HEK293 (cell line): Measurements from ENCODE around the gene IRF2.

Experiments
- CTCF ChIA-PET: fragments of 350-600 bp; formaldehyde crosslinking; extraction: SDS; loops from one replicate; lab custom pipeline; 2021; ENCODE audit warnings: antibody characterized with exemption; lab: Yijun Ruan, JAX
- POLR2A ChIA-PET: fragments of 300-600 bp; formaldehyde crosslinking; extraction: SDS; loops from one replicate; lab custom pipeline; 2020; ENCODE audit warnings: antibody characterized with exemption, inconsistent platforms; lab: Yijun Ruan, JAX
- H3K27ac ChIP-seq: fragments of 200-500 bp; sonication (Bioruptor generic); 2 replicates; pipeline ENCODE4 v1.5.1; 2014; ENCODE audit warnings: low read depth, low read length, control low read depth, inconsistent platforms; ENCODE audit errors: extremely low read depth
- H3K36me3 ChIP-seq, 2 experiments: fragments of 200-500 bp in 1 of 2; sonication (Bioruptor generic) in 1 of 2; 1 replicate in 1 of 2; 2 replicates in 1 of 2; pipeline ENCODE4 v1.5.1; 2014 to 2017; ENCODE audit warnings: inconsistent platforms in 2 of 2, low read length in 2 of 2; ENCODE audit not compliant: control insufficient read depth in 2 of 2, insufficient read depth in 1 of 2
- H3K4me1 ChIP-seq: fragments of 200-500 bp; sonication (Bioruptor generic); 2 replicates; pipeline ENCODE4 v1.5.1; 2014; ENCODE audit warnings: mild to moderate bottlenecking, low read length, inconsistent platforms; ENCODE audit not compliant: control insufficient read depth, insufficient read depth
- H3K4me3 ChIP-seq: 2 replicates; pipeline ENCODE4 v1.5.1; 2011; ENCODE audit warnings: low read depth, mild to moderate bottlenecking, control low read depth, low read length, moderate library complexity
- H3K9me3 ChIP-seq: fragments of 200-500 bp; sonication (Bioruptor generic); 2 replicates; pipeline ENCODE4 v1.5.1; 2014; ENCODE audit warnings: low read depth, low read length, inconsistent platforms; ENCODE audit not compliant: control insufficient read depth, insufficient read depth
- EGR2 ChIP-seq: fragments of 450-650 bp; formaldehyde crosslinking; IDR thresholded peaks from 2 replicates; pipeline ENCODE4 v1.5.1; 2016; ENCODE audit warnings: low read depth, missing biosample characterization, missing genetic modification characterization
- GLI4 ChIP-seq: fragments of 450-650 bp; formaldehyde crosslinking; IDR thresholded peaks from 2 replicates; pipeline ENCODE4 v1.5.1; 2016; ENCODE audit warnings: missing biosample characterization, missing genetic modification characterization
- GLIS2 ChIP-seq: fragments of 450-650 bp; formaldehyde crosslinking; IDR thresholded peaks from 2 replicates; pipeline ENCODE4 v1.5.1; 2016; ENCODE audit warnings: missing biosample characterization, missing genetic modification characterization
- MZF1 ChIP-seq: fragments of 450-650 bp; formaldehyde crosslinking; IDR thresholded peaks from 2 replicates; pipeline ENCODE4 v1.5.1; 2017; ENCODE audit warnings: missing biosample characterization, missing genetic modification characterization, borderline replicate concordance
- PATZ1 ChIP-seq: fragments of 450-650 bp; formaldehyde crosslinking; IDR thresholded peaks from 2 replicates; pipeline ENCODE4 v1.5.1; 2016; ENCODE audit warnings: missing biosample characterization, missing genetic modification characterization
- SALL2 ChIP-seq: fragments of 450-650 bp; formaldehyde crosslinking; IDR thresholded peaks from 2 replicates; pipeline ENCODE4 v1.5.0; 2017; ENCODE audit warnings: missing biosample characterization, mild to moderate bottlenecking, missing genetic modification characterization, borderline replicate concordance
- SETDB1 ChIP-seq: IDR thresholded peaks from one replicate; pipeline ENCODE4 v1.6.1; 2017; ENCODE audit warnings: mild to moderate bottlenecking, low read length, moderate library complexity, mixed read lengths; ENCODE audit not compliant: insufficient read length
- SP2 ChIP-seq: fragments of 450-650 bp; formaldehyde crosslinking; IDR thresholded peaks from 2 replicates; pipeline ENCODE4 v1.5.1; 2016; ENCODE audit warnings: missing biosample characterization, missing genetic modification characterization
- SP7 ChIP-seq: fragments of 450-650 bp; formaldehyde crosslinking; IDR thresholded peaks from 2 replicates; pipeline ENCODE4 v1.5.1; 2016; ENCODE audit warnings: missing biosample characterization, missing genetic modification characterization
- ZBTB17 ChIP-seq: fragments of 450-650 bp; formaldehyde crosslinking; IDR thresholded peaks from 2 replicates; pipeline ENCODE4 v1.5.1; 2016; ENCODE audit warnings: missing biosample characterization, missing genetic modification characterization
- ZBTB6 ChIP-seq: fragments of 450-650 bp; formaldehyde crosslinking; IDR thresholded peaks from 2 replicates; pipeline ENCODE4 v1.5.1; 2017; ENCODE audit warnings: missing biosample characterization, missing genetic modification characterization
- ZFP69B ChIP-seq: fragments of 450-650 bp; formaldehyde crosslinking; IDR thresholded peaks from 2 replicates; pipeline ENCODE4 v1.5.1; 2016; ENCODE audit warnings: missing biosample characterization, missing genetic modification characterization
- ZIC2 ChIP-seq: fragments of 450-650 bp; formaldehyde crosslinking; IDR thresholded peaks from 2 replicates; pipeline ENCODE4 v1.5.1; 2016; ENCODE audit warnings: missing biosample characterization, missing genetic modification characterization
- ZNF132 ChIP-seq: fragments of 450-650 bp; formaldehyde crosslinking; IDR thresholded peaks from 2 replicates; pipeline ENCODE4 v1.5.1; 2017; ENCODE audit warnings: missing biosample characterization, missing genetic modification characterization, borderline replicate concordance
- ZNF26 ChIP-seq: fragments of 450-650 bp; formaldehyde crosslinking; IDR thresholded peaks from 2 replicates; pipeline ENCODE4 v1.5.1; 2016; ENCODE audit warnings: missing biosample characterization, missing genetic modification characterization
- ZNF354C ChIP-seq: fragments of 450-650 bp; formaldehyde crosslinking; IDR thresholded peaks from 2 replicates; pipeline ENCODE4 v1.5.1; 2016; ENCODE audit warnings: missing biosample characterization, missing genetic modification characterization, low read depth, borderline replicate concordance
- ZNF423 ChIP-seq: fragments of 450-650 bp; formaldehyde crosslinking; IDR thresholded peaks from 2 replicates; pipeline ENCODE4 v1.5.1; 2016; ENCODE audit warnings: missing biosample characterization, missing genetic modification characterization
- ZNF530 ChIP-seq: fragments of 450-650 bp; formaldehyde crosslinking; IDR thresholded peaks from 2 replicates; pipeline ENCODE4 v1.5.1; 2016; ENCODE audit warnings: low read depth, missing biosample characterization, missing genetic modification characterization
- ZNF549 ChIP-seq: fragments of 450-650 bp; IDR thresholded peaks from 2 replicates; pipeline ENCODE4 v1.5.1; 2018; ENCODE audit warnings: missing biosample characterization, missing genetic modification characterization, mild to moderate bottlenecking, inconsistent platforms, moderate library complexity
- ZNF639 ChIP-seq: fragments of 450-650 bp; formaldehyde crosslinking; IDR thresholded peaks from 2 replicates; pipeline ENCODE4 v1.5.1; 2016; ENCODE audit warnings: missing biosample characterization, missing genetic modification characterization
- ZNF658 ChIP-seq: fragments of 450-650 bp; formaldehyde crosslinking; IDR thresholded peaks from 2 replicates; pipeline ENCODE4; 2016; ENCODE audit warnings: missing biosample characterization, missing genetic modification characterization
- ZNF677 ChIP-seq: fragments of 450-650 bp; IDR thresholded peaks from 2 replicates; pipeline ENCODE4 v1.5.0; 2018; ENCODE audit warnings: missing biosample characterization, mild to moderate bottlenecking, missing genetic modification characterization, moderate library complexity
- ZNF707 ChIP-seq: fragments of 450-650 bp; formaldehyde crosslinking; IDR thresholded peaks from 2 replicates; pipeline ENCODE4 v1.5.1; 2016; ENCODE audit warnings: missing biosample characterization, missing genetic modification characterization
- ZNF777 ChIP-seq: fragments of 450-650 bp; formaldehyde crosslinking; IDR thresholded peaks from 2 replicates; pipeline ENCODE4 v1.5.1; 2017; ENCODE audit warnings: missing biosample characterization, missing genetic modification characterization, borderline replicate concordance
- ZSCAN30 ChIP-seq: fragments of 450-650 bp; IDR thresholded peaks from 2 replicates; pipeline ENCODE4 v1.5.1; 2018; ENCODE audit warnings: missing biosample characterization, mild to moderate bottlenecking, missing genetic modification characterization, moderate library complexity

The IRF2 gene

DNA sequence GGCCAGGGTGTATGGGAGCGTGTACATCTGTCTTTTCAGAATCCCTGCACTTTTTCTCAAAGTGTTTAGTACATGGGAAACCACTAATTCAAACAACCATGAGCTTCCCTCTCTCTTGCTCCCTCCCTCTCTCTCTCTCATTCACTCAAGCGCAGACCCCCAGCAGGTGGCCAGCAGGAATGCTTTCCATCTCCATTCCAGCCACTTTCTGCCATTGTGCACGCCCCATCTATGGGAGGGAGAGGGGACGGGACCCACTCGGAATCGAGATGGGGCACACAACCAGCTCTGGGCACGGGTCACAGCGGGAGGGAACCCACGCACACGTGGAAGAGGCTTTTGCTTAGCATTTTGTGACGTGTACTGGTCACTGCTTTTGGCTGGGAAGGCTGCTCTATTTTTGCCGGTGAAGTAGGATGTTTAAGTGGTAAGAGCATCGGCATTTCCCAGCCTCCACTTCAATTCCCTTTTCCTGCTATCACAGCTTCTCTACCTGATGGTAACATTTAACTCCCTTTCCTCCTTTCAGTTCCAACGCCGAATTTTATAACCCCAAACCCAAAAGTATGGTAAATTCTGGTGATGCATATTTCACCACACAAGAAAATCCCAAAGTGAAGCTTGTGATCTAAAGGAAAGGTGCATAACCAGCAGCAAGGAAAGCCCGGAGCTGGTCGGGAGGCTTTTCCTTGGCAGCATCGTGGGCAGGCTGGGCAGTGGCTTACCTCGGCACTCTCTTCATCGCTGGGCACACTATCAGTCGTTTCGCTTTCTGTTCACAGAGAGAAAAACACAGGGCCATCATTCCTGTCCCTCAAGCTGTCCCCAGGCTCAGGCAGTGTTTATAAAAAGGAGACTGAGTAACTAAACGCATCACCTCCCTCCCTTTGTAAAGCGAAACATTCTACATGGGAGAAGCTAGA, 84.1 kb downstream of the IRF2 start:
- CTCF ChIA-PET = no interaction called here
- Histone ChIP-seq H3K4me1 (no peaks in the 10 kb centered on the region), H3K27ac (no peak overlapping the region)
- POLR2A ChIA-PET = no interaction called here
- no peak for TF ChIP-seq SP2
- TF ChIP-seq, all 188 proteins: peak for 0
- Histone ChIP-seq H3K9me3 (no peaks in the 10 kb centered on the region), H3K4me3 (no peak overlapping the region), H3K36me3 (peaks cover 0 to 64% of the 10 kb centered on the region in 2 experiments; a peak in 1 of 3 replicates)

DNA sequence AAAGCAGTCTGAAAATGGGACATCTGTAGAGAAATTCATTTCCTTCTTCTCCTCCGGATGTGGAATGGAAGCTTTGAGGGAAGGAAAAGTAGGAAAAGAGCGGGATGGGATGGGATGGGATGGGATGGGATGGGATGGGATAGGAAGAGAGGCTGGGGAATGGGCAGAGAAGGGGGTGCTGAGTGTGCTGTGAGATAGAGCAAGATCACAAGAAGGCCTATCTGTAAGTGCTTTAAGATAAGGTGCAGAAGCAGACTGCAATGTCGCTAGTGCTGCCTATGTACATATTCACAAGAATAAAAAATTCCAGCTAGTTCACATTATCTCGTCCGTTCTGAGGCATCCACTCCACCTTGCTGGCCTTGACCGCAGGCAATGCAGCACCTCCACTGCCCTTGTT, 86.2 kb downstream of the IRF2 start:
- POLR2A ChIA-PET = no interaction called here
- no peak overlapping the region for H3K4me3 ChIP-seq
- no peaks in the 10 kb centered on the region for H3K9me3 ChIP-seq
- CTCF ChIA-PET = no interaction called here
- H3K36me3 ChIP-seq = peaks cover 0 to 53% of the 10 kb centered on the region in 2 experiments; a peak in 1 of 3 replicates
- no peak for TF ChIP-seq ZNF26
- TF ChIP-seq ZNF132 = no peak
- no peak for TF ChIP-seq SP7
- no peak for TF ChIP-seq ZNF530 (tag by site-specific recombination)
- no peak for TF ChIP-seq MZF1 (tag by site-specific recombination)
- no peak for TF ChIP-seq ZNF777 (tag by site-specific recombination)
- TF ChIP-seq ZNF639 = no peak
- no peak for TF ChIP-seq SALL2 (tag by site-specific recombination)
- no peak for TF ChIP-seq SETDB1
- no peak for TF ChIP-seq ZNF658 (tag by site-specific recombination)
- H3K27ac ChIP-seq = no peak overlapping the region
- H3K4me1 ChIP-seq = no peaks in the 10 kb centered on the region

DNA sequence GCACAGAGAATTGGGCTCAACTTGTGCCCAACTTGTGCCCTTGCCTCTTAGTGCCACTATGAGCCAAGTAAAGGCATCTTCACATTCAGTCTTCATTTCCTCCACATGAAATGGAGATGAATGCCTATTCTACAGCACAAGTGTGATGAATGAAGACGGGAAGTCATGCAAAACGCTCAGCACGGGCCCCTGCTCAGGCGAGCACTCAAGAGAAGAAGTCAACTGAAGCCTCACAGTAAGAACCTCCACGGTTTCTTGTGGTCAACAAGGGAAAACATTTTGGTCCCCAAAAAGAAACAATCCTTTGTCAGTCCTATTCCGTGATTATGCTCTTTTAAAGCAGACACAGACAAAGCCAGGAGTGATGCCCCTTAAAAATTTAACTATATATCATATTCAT, 87.0 kb downstream of the IRF2 start:
- Histone ChIP-seq H3K36me3 (peaks cover 0 to 45% of the 10 kb centered on the region in 2 experiments; a peak in 1 of 3 replicates), H3K9me3 (no peaks in the 10 kb centered on the region), H3K27ac (no peak overlapping the region), H3K4me1 (no peaks in the 10 kb centered on the region), H3K4me3 (no peak overlapping the region)
- ChIA-PET POLR2A (no interaction called here), CTCF (no interaction called here)
- no peak for TF ChIP-seq PATZ1 (tag by site-specific recombination)
- no peak for TF ChIP-seq ZBTB6 (tag by site-specific recombination)
- TF ChIP-seq EGR2 (tag by site-specific recombination) = no peak
- no peak for TF ChIP-seq ZFP69B (tag by site-specific recombination)
- TF ChIP-seq GLIS2 (tag by site-specific recombination) = no peak
- TF ChIP-seq ZBTB17 = no peak
- TF ChIP-seq ZNF354C (tag by site-specific recombination) = no peak
- TF ChIP-seq ZNF707 (tag by site-specific recombination) = no peak
- no peak for TF ChIP-seq GLI4 (tag by site-specific recombination)
- no peak for TF ChIP-seq ZIC2 (tag by site-specific recombination)
- TF ChIP-seq SP7 = no peak
- TF ChIP-seq ZNF423 (tag by site-specific recombination) = no peak
- TF ChIP-seq ZNF549 = no peak
- no peak for TF ChIP-seq ZSCAN30 (tag by site-specific recombination)
- TF ChIP-seq ZNF677 (tag by site-specific recombination) = no peak
